ENCODE measurements around the gene RNF20. TPM values are rescaled to one million over a fixed set of nuclear protein-coding genes. Genes with fewer than 3 reads are reported as not detected.

RNF20 gene
- total RNA-seq, 4 donors from 2014 or later: 27.1 to 48.3 (median 35.6) TPM

- intact Hi-C loops (cut with DNase I; ENCODE audit: low total_unique reads): no loop called here
- Histone ChIP-seq H3K36me3 (no peaks in the 10 kb centered on the region), H3K9me3 (no peaks in the 10 kb centered on the region), H3K27me3 (no peaks in the 10 kb centered on the region), H3K4me3 (no peak overlapping the region), H3K4me1 (no peaks in the 10 kb centered on the region), H3K27ac (no peak overlapping the region)
- no peak for DNase-seq
- TF ChIP-seq POLR2A (IDR thresholded peaks at IDR 0.05): no peak
- TF ChIP-seq CTCF (IDR thresholded peaks at IDR 0.05): no peak
Measured at GRCh38 chr9:101591787-101592446, 58.3 kb downstream of the RNF20 start.

DNA sequence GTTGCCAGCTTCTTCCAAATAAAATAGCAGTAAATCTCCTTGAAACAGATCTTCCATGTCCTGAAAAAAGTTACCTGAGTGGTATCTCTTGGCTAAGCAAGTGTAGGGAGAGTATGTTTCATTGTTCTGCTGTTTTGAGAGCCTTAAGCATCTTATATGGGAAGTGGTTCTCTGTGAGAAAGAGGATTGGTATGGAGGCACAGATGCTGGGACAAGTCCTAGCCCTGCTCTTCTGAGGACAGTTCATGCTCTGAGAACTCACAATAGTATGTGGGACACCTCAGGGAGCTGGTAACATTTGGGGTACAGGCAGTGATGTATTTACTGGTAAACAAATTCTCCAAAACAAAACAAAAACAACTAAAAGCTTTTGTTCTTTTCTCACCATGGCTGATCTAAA lies 59.1 kb downstream of the RNF20 start:
- Histone ChIP-seq H3K4me3 (no peak overlapping the region), H3K27me3 (no peaks in the 10 kb centered on the region), H3K4me1 (no peaks in the 10 kb centered on the region), H3K9me3 (no peaks in the 10 kb centered on the region), H3K27ac (no peak overlapping the region), H3K36me3 (no peaks in the 10 kb centered on the region)
- intact Hi-C loops (cut with DNase I; ENCODE audit: low total_unique reads): no loop called here
- no peak for TF ChIP-seq CTCF (IDR thresholded peaks at IDR 0.05)
- no peak for DNase-seq

DNA sequence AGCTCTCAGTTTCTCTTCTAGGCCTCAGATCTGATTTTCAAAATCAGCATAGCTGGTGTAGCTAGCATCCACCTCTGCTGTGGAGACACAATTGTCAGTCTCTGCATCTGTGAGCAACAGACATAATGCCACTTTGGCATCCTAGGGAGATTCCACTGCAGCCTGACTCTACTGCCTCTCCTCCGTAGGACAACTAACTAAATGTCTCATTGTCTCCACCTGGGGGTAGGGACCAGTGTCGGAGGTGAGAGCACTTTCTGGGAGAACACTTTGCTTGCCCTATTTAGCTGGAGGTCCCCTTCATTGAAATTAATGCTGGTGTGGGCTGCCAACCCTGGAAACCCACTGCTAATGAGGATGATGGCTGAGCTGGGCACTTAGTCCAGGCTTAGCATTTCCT lies 59.7 kb downstream of the RNF20 start:
- no peaks in the 10 kb centered on the region for H3K27me3 ChIP-seq
- intact Hi-C loops (cut with DNase I; ENCODE audit: low total_unique reads): no loop called here

DNA sequence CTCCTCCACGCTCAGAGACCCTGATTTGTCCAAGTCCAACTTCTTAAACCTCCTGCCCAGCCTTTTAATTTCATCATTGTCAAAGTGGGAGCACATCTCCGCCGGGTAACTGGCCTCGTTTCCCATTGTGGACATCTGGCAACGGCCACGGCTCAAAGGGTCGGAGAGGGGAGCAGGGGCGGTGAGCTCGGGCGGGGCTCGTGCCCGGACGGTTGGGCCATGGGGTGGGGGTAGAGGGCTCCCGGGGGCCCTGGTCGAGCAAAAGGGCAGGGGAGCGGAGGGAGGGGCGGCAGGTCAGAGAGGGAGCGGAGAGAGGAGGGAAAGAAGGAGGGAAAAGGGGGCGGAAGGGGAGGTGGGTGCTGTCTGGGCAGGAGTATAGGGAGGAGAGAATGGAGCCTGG lies 61.1 kb downstream of the RNF20 start, which contains the start of gene PPP3R2:
Gene PPP3R2 (minus strand): TSS at position 174 of the 400 bp plus-strand sequence. CDS start 48 bp downstream, at position 126.
- Histone ChIP-seq H3K36me3 (no peaks in the 10 kb centered on the region), H3K9me3 (no peaks in the 10 kb centered on the region), H3K27me3 (no peaks in the 10 kb centered on the region), H3K4me1 (no peaks in the 10 kb centered on the region), H3K27ac (no peak within 1 kb of the TSS), H3K4me3 (no peak within 1 kb of the TSS)
- DNase-seq: no peak
- intact Hi-C loops (cut with DNase I; ENCODE audit: low total_unique reads): no loop called here
- TF ChIP-seq POLR2A (IDR thresholded peaks at IDR 0.05) (no peak), CTCF (IDR thresholded peaks at IDR 0.05) (no peak)

More for the DNA sequence above, 59.7 kb downstream of the RNF20 start:
- TF ChIP-seq POLR2A (IDR thresholded peaks at IDR 0.05) (no peak), CTCF (IDR thresholded peaks at IDR 0.05) (no peak)
- Histone ChIP-seq H3K4me1 (no peaks in the 10 kb centered on the region), H3K4me3 (no peak overlapping the region), H3K9me3 (no peaks in the 10 kb centered on the region), H3K36me3 (no peaks in the 10 kb centered on the region), H3K27ac (no peak overlapping the region)
- no peak for DNase-seq

GRCh38 chr9:101601904-101602765 lies 68.5 kb downstream of the RNF20 start:
- TF ChIP-seq POLR2A (IDR thresholded peaks at IDR 0.05): no peak
- TF ChIP-seq CTCF (IDR thresholded peaks at IDR 0.05): peak; percentile 39 to 59 (median 46)
- no peaks in the 10 kb centered on the region for H3K27me3 ChIP-seq
- intact Hi-C loops (cut with DNase I; ENCODE audit: low total_unique reads): no loop called here

More at GRCh38 chr9:101601904-101602765, 68.5 kb downstream of the RNF20 start:
- DNase-seq: no peak
- Histone ChIP-seq H3K9me3 (no peaks in the 10 kb centered on the region), H3K4me1 (no peaks in the 10 kb centered on the region), H3K36me3 (no peaks in the 10 kb centered on the region), H3K27ac (no peak overlapping the region), H3K4me3 (no peak overlapping the region)

Data from uterus (tissue), 4 donors.